Smooth muscle cell (in vitro differentiated cells): Measurements from ENCODE around the gene POLR1A. TPM values are rescaled to one million over a fixed set of nuclear protein-coding genes. Genes with fewer than 3 reads are reported as not detected.
A peak's percentile ranks its signal among the peaks of the same experiment; 100 is the strongest.

Experiments used
- DNase-seq: peaks from one replicate; lab custom pipeline; 2025; ENCODE audit not compliant: unreplicated experiment; lab: John Stamatoyannopoulos, UW
- H2AFZ ChIP-seq: fragments of 200-600 bp; sonication (generic); 2 replicates; pipeline ENCODE4 v1.6.0; 2016; ENCODE audit warnings: antibody characterized with exemption, low read depth, mild to moderate bottlenecking
- H3F3A ChIP-seq: fragments of 200-600 bp; sonication (generic); 2 replicates; pipeline ENCODE4 v1.6.0; 2017; ENCODE audit warnings: antibody characterized with exemption, low read depth
- H3K27ac ChIP-seq: fragments of 200-600 bp; sonication (generic); 2 replicates; pipeline ENCODE4 v1.5.1; 2016; ENCODE audit warnings: low read depth, mild to moderate bottlenecking
- H3K27me3 ChIP-seq: fragments of 200-600 bp; sonication (generic); 2 replicates; pipeline ENCODE4 v1.6.1; 2016; ENCODE audit warnings: low read depth, mild to moderate bottlenecking
- H3K36me3 ChIP-seq: fragments of 200-600 bp; sonication (generic); 2 replicates; pipeline ENCODE4 v1.5.1; 2016; ENCODE audit warnings: low read depth
- H3K4me1 ChIP-seq: fragments of 200-600 bp; sonication (generic); 2 replicates; pipeline ENCODE4 v1.5.1; 2016; ENCODE audit warnings: low read depth
- H3K4me2 ChIP-seq: fragments of 200-600 bp; sonication (generic); 2 replicates; pipeline ENCODE4 v1.6.0; 2016; ENCODE audit warnings: mild to moderate bottlenecking
- H3K4me3 ChIP-seq: fragments of 200-600 bp; sonication (generic); 2 replicates; pipeline ENCODE4 v1.5.1; 2016; ENCODE audit warnings: mild to moderate bottlenecking
- H3K79me2 ChIP-seq: fragments of 200-600 bp; sonication (generic); 2 replicates; pipeline ENCODE4 v1.6.0; 2016; ENCODE audit warnings: low read depth, mild to moderate bottlenecking
- H3K9ac ChIP-seq: fragments of 200-600 bp; sonication (generic); 2 replicates; pipeline ENCODE4 v1.6.0; 2016; ENCODE audit warnings: low read depth
- H3K9me3 ChIP-seq: fragments of 200-600 bp; sonication (generic); replicated peaks from 2 replicates; pipeline ENCODE4 v1.5.1; 2016; ENCODE audit warnings: low read depth
- H4K20me1 ChIP-seq: fragments of 200-600 bp; sonication (generic); 2 replicates; pipeline ENCODE4 v1.6.0; 2016; ENCODE audit warnings: low read depth
- WGBS: methylation state at CpG from one replicate; pipeline ENCODE4 v1.1.7; 2016; ENCODE audit warnings: low lambda C conversion rate; 5-methylcytosine and 5-hydroxymethylcytosine counted together
- polyA plus RNA-seq: library from polyadenylated mRNA; unstranded; fragments of >200 nt; fragmentation: Nextera tagmentation; extraction: Ambion mirVana; gene quantifications from 2 replicates; pipeline ENCODE4 v1.2.1, GENCODE V29; 2016
- total RNA-seq: library from RNA; depleted of rRNA; stranded (reverse); fragments of >200 nt; gene quantifications from 2 replicates; pipeline ENCODE4 v1.2.3, GENCODE V29; 2014
- TF ChIP-seq, protein P1 (sequence below): fragments of 200-600 bp; sonication (generic); IDR thresholded peaks from 2 replicates; pipeline ENCODE4 v1.5.1; 2017; ENCODE audit warnings: borderline replicate concordance, mild to moderate bottlenecking, antibody characterized with exemption; ENCODE audit not compliant: insufficient read depth, poor library complexity, severe bottlenecking

Gene POLR1A
- total and polyA plus RNA-seq, 2 experiments from 2014 or later = 4.9 to 20.8 TPM

GRCh38 chr2:86037795-86038192 is 67.9 kb downstream of the POLR1A start:
- Histone ChIP-seq H3K27ac (peak overlapping the region; percentile 70), H3K27me3 (no peaks in the 10 kb centered on the region), H3K79me2 (no peaks in the 10 kb centered on the region), H3K9ac (no peak overlapping the region), H4K20me1 (no peaks in the 10 kb centered on the region), H3K4me1 (peaks cover 7% of the 10 kb centered on the region), H3K36me3 (peaks cover 5% of the 10 kb centered on the region), H3K4me2 (no peak overlapping the region), H3K4me3 (no peak overlapping the region), H3K9me3 (no peaks in the 10 kb centered on the region), H3F3A (peaks cover 5% of the 10 kb centered on the region), H2AFZ (no peak overlapping the region)
- DNase-seq = no peak
- WGBS = 88% methylated on average over 7 of the region's 7 CpGs
- TF ChIP-seq, protein P1, sequence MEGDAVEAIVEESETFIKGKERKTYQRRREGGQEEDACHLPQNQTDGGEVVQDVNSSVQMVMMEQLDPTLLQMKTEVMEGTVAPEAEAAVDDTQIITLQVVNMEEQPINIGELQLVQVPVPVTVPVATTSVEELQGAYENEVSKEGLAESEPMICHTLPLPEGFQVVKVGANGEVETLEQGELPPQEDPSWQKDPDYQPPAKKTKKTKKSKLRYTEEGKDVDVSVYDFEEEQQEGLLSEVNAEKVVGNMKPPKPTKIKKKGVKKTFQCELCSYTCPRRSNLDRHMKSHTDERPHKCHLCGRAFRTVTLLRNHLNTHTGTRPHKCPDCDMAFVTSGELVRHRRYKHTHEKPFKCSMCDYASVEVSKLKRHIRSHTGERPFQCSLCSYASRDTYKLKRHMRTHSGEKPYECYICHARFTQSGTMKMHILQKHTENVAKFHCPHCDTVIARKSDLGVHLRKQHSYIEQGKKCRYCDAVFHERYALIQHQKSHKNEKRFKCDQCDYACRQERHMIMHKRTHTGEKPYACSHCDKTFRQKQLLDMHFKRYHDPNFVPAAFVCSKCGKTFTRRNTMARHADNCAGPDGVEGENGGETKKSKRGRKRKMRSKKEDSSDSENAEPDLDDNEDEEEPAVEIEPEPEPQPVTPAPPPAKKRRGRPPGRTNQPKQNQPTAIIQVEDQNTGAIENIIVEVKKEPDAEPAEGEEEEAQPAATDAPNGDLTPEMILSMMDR = no peak

DNA sequence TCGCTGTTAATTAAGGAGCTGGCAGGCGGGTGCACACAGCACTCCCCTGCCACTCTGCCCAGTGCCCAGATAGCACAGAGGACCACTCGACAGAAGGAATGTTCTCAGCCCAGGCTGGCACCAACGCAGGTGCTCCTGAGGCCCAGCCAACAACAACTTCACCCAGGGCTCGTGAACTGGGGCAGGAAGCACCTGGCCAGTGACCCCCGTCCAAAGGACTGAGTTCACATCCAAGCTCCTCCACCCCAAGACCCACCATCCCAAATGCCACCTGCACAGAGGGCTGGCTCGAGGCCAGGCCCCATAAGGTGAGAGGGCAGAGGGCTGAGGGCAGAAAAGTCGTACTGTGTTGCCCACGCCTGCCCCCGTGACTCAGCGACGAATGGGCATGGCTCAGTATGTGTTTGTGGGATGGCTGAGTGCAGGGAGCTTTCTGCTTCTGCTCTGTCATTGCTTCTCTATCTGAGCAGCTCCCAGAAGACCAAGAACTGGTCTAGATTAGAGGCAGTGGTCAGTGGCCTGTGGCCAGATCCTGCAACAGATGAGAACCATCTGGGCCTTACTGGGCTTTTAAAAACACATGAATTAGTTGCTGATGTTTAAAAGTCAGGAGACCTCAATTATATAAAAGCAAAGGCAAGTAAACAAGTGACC is 68.4 kb downstream of the POLR1A start:
- no peaks in the 10 kb centered on the region for H4K20me1 ChIP-seq
- H3K4me2 ChIP-seq = peak overlapping the region; percentile 65
- H3K9me3 ChIP-seq = no peaks in the 10 kb centered on the region
- no peak overlapping the region for H3K9ac ChIP-seq
- no peaks in the 10 kb centered on the region for H3K79me2 ChIP-seq
- peaks cover 7% of the 10 kb centered on the region for H3K4me1 ChIP-seq
- no peak overlapping the region for H2AFZ ChIP-seq
- TF ChIP-seq, protein P1 = no peak
- no peak overlapping the region for H3K4me3 ChIP-seq
- no peak for DNase-seq
- H3F3A ChIP-seq = peaks cover 5% of the 10 kb centered on the region
- no peaks in the 10 kb centered on the region for H3K27me3 ChIP-seq
- H3K27ac ChIP-seq = peak overlapping the region; percentile 70
- H3K36me3 ChIP-seq = peaks cover 5% of the 10 kb centered on the region
- 69% methylated on average over 12 of the region's 12 CpGs for WGBS

- no peaks in the 10 kb centered on the region for H3K27me3 ChIP-seq
These were observed 69.0 kb downstream of the POLR1A start for GRCh38 chr2:86036669-86037138.

More at GRCh38 chr2:86036669-86037138, 69.0 kb downstream of the POLR1A start:
- peak overlapping the region; percentile 18 for H3K9ac ChIP-seq
- H3K4me3 ChIP-seq = no peak overlapping the region
- H3K9me3 ChIP-seq = no peaks in the 10 kb centered on the region
- H3K4me1 ChIP-seq = peaks cover 7% of the 10 kb centered on the region
- DNase-seq = no peak
- H4K20me1 ChIP-seq = no peaks in the 10 kb centered on the region
- peaks cover 3% of the 10 kb centered on the region for H3K36me3 ChIP-seq
- H3K79me2 ChIP-seq = no peaks in the 10 kb centered on the region
- 76% methylated on average over 7 of the region's 7 CpGs for WGBS
- TF ChIP-seq, protein P1 = no peak
- H3F3A ChIP-seq = peaks cover 5% of the 10 kb centered on the region
- H3K27ac ChIP-seq = peak overlapping the region; percentile 70
- peak overlapping the region; percentile 65 for H3K4me2 ChIP-seq
- no peak overlapping the region for H2AFZ ChIP-seq
